Peyer's patch (tissue), 4 donors: Measurements from ENCODE around the gene TDRD7. TPM values are rescaled to one million over a fixed set of nuclear protein-coding genes. Genes with fewer than 3 reads are reported as not detected.

Experiments
- DNase-seq, 3 donors: peaks; one replicate each; pipeline ENCODE4 v3.0.0-alpha.2; 2017 to 2019
- H3K27ac ChIP-seq, 4 donors: fragments of 200-600 bp; sonication (generic); one replicate each; pipeline ENCODE4 v1.5.1; 2016 to 2019
- H3K27me3 ChIP-seq, 2 donors: fragments of 200-600 bp; sonication (generic); one replicate each; pipeline ENCODE4 v1.5.1; 2019
- H3K36me3 ChIP-seq, 3 donors: fragments of 200-600 bp; sonication (generic); one replicate each; pipeline ENCODE4 v1.5.1; 2016 to 2019
- H3K4me1 ChIP-seq, 4 donors: fragments of 200-600 bp; sonication (generic); one replicate each; pipeline ENCODE4 v1.5.1; 2016 to 2019
- H3K4me3 ChIP-seq, 4 donors: fragments of 200-600 bp; sonication (generic); 1 replicate in 3 of 4; 2 replicates in 1 of 4; pipeline ENCODE4 v1.5.1; 2016 to 2019; ENCODE audit warnings: mild to moderate bottlenecking in 1 of 4
- H3K9me3 ChIP-seq, 4 donors: fragments of 200-600 bp; sonication (generic); one replicate each; pipeline ENCODE4 v1.5.1; 2016 to 2019; ENCODE audit warnings: mild to moderate bottlenecking in 1 of 4
- POLR2A ChIP-seq, 2 donors: fragments of 450-650 bp; IDR thresholded peaks; one replicate each; pipeline ENCODE4 v1.5.1; 2017; ENCODE audit warnings: antibody characterized with exemption in 2 of 2, mild to moderate bottlenecking in 2 of 2, moderate library complexity in 2 of 2
- small RNA-seq, 2 donors: library from RNA; depleted of rRNA; stranded (forward); fragments of <200 nt; gene quantifications; one replicate each; pipeline ENCODE3, GENCODE V24; 2016
- total RNA-seq, 4 donors: library from RNA; depleted of rRNA; stranded (reverse); fragments of >200 nt; gene quantifications; one replicate each; pipeline ENCODE4 v1.1.0, GENCODE V29; 2016
- TF ChIP-seq, protein P1 (sequence below), 6 experiments: fragments of 450-650 bp in 4 of 6; fragments of 200-600 bp in 2 of 6; sonication (generic) in 1 of 6; IDR thresholded peaks; one replicate each; pipeline ENCODE4 v1.5.1; 2017 to 2019; ENCODE audit warnings: antibody characterized with exemption in 6 of 6, mild to moderate bottlenecking in 3 of 6, moderate library complexity in 1 of 6

The TDRD7 gene
- total RNA-seq, 4 donors from 2014 or later: 11.6 to 28.5 (median 22.5) TPM

DNA sequence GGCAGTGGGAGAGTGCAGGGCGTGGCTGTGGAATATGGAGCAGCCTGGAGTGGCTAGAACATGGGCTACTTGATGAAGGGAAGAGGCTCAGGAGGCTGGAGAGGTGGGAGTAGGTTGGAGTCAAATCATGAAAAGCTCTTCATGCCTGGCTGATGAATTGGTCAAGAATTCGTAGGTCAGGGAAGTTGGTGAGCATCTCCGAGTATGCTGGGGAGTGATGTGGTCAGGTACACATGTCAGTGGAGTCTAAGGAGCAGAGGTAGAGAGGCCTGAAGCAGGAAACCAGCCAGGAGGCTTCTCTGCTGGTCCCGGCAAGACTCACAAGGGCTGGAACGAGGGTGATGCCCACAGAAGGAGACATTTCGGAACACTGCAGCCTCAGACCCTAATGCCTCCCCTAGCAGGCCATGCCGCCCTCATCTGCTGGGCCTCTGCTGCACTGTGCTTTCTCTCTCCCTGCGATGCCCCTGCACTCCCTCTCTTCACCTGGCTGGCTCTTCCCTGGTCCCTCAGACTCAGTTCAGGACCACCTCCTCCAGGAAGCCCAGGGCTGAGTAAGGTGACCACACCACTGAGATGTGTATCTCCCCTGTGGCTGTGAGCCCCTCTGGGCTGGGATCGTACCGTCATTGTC lies 123.2 kb downstream of the TDRD7 start:
- Histone ChIP-seq H3K9me3 (no peaks in the 10 kb centered on the region), H3K27me3 (no peaks in the 10 kb centered on the region), H3K27ac (no peak overlapping the region), H3K36me3 (no peaks in the 10 kb centered on the region), H3K4me3 (no peak overlapping the region), H3K4me1 (peaks cover 0 to 8% (median 0%) of the 10 kb centered on the region in 4 donors)
- TF ChIP-seq POLR2A (IDR thresholded peaks at IDR 0.05): no peak
- TF ChIP-seq, protein P1, sequence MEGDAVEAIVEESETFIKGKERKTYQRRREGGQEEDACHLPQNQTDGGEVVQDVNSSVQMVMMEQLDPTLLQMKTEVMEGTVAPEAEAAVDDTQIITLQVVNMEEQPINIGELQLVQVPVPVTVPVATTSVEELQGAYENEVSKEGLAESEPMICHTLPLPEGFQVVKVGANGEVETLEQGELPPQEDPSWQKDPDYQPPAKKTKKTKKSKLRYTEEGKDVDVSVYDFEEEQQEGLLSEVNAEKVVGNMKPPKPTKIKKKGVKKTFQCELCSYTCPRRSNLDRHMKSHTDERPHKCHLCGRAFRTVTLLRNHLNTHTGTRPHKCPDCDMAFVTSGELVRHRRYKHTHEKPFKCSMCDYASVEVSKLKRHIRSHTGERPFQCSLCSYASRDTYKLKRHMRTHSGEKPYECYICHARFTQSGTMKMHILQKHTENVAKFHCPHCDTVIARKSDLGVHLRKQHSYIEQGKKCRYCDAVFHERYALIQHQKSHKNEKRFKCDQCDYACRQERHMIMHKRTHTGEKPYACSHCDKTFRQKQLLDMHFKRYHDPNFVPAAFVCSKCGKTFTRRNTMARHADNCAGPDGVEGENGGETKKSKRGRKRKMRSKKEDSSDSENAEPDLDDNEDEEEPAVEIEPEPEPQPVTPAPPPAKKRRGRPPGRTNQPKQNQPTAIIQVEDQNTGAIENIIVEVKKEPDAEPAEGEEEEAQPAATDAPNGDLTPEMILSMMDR (IDR thresholded peaks at IDR 0.05): no peak
- no peak for DNase-seq

DNA sequence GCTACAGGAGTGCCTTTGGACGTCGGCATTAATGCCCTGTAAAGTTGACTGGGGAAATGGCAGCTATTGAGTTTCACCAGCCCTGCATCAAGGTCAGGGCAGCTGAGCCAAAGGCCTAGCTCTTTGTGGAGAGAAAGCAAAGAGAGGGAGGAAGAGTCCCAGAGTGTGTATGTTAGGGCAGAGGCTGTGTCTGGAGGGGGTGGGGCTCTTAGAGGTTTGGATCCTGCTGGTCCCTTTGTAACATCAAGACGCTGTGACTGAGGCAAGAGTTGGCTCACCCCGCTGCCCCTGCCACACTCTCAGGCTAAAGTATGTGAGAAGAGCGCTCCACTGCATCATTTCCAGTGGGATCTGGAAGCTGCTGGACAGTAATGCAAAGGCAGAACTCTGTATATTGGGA lies 123.9 kb downstream of the TDRD7 start:
- Histone ChIP-seq H3K4me3 (no peak overlapping the region), H3K27me3 (no peaks in the 10 kb centered on the region), H3K36me3 (no peaks in the 10 kb centered on the region), H3K4me1 (peaks cover 0 to 8% (median 0%) of the 10 kb centered on the region in 4 donors), H3K27ac (no peak overlapping the region), H3K9me3 (no peaks in the 10 kb centered on the region)
- TF ChIP-seq, protein P1 (IDR thresholded peaks at IDR 0.05): no peak
- no peak for TF ChIP-seq POLR2A (IDR thresholded peaks at IDR 0.05)
- no peak for DNase-seq

DNA sequence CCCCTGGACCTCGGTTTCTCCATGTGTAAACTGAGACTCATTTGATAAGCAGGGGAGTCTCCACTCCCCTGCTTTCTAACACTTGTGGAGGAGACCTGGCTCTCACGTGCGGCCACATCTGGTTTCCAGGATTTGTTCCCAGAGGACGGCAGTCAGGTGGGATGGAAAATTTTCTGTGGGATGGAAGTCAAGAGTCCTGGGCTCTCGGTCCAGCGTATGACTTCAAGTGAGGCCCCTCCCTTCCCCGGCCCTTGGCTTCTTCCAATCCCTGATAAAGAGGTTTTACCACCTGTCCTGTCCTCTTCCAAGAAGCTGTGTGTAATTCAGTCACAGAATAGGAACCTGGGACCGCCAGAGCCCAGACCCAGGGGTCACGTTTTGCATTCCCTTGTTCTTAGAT lies 124.6 kb downstream of the TDRD7 start:
- Histone ChIP-seq H3K27me3 (no peaks in the 10 kb centered on the region), H3K9me3 (no peaks in the 10 kb centered on the region), H3K36me3 (no peaks in the 10 kb centered on the region), H3K4me3 (no peak overlapping the region), H3K27ac (no peak overlapping the region), H3K4me1 (peaks cover 0 to 8% (median 0%) of the 10 kb centered on the region in 4 donors)
- no peak for DNase-seq
- no peak for TF ChIP-seq POLR2A (IDR thresholded peaks at IDR 0.05)
- TF ChIP-seq, protein P1 (IDR thresholded peaks at IDR 0.05): no peak

DNA sequence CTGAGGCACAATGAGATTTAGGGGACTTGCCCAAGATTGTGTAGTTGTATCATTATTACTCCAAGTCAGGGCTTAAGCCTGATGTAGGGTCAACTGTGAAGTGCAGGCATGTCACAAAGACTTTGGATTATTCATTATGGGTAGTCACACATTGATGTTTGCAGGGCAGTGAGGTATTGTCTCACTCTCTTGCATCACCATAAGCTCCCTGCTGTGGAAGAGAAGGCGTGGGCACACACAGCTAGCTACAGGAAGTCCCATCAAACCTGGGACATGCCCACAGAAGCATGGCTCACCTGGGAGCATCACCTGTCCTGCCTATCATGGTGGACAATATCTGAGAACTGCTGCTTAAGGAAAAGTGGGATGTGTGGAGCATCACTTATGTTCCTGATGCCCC lies 131.7 kb downstream of the TDRD7 start:
- Histone ChIP-seq H3K27me3 (no peaks in the 10 kb centered on the region), H3K4me3 (no peak overlapping the region), H3K27ac (no peak overlapping the region), H3K4me1 (no peaks in the 10 kb centered on the region), H3K36me3 (no peaks in the 10 kb centered on the region), H3K9me3 (no peaks in the 10 kb centered on the region)
- DNase-seq: no peak
- no peak for TF ChIP-seq POLR2A (IDR thresholded peaks at IDR 0.05)
- TF ChIP-seq, protein P1 (IDR thresholded peaks at IDR 0.05): no peak

DNA sequence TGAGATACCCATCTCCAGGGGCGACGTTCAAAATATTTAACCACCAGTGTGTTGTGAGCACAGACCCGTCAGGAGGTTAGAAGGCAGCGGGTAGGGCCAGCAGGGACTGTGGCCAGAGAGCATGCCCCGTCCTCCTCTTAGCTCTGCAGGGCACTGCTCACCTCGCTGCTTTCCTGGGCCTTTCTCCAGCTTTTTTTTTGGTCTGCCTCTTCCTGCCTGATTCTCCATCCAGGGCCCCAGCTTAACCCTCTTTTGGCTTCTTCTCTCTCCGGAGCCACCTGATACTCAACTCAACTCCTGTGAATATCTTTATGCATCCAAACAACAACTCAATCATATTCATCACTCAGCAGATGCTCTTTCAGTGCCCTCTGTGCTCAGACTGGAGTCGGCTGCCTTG lies 133.6 kb downstream of the TDRD7 start:
- no peak for DNase-seq
- TF ChIP-seq, protein P1 (IDR thresholded peaks at IDR 0.05): no peak
- no peak for TF ChIP-seq POLR2A (IDR thresholded peaks at IDR 0.05)
- Histone ChIP-seq H3K27ac (no peak overlapping the region), H3K36me3 (no peaks in the 10 kb centered on the region), H3K4me1 (no peaks in the 10 kb centered on the region), H3K27me3 (no peaks in the 10 kb centered on the region), H3K9me3 (no peaks in the 10 kb centered on the region), H3K4me3 (no peak overlapping the region)

Small RNA genes lying within 50 kb of the gene (small RNA-seq; reads per million reads assigned to genes)
- gene MIR1302-8: 0 reads per million in 2 donors

Other genes with a start within 250 kb of the TDRD7 start
- gene CCDC180, start 104.4 kb upstream of the TDRD7 start, total RNA-seq: 10 to 100 TPM in 2 of 4 donors, 1 to 10 TPM in 2; 2.9 to 15.7 (median 8.4) TPM
- 10 to 100 TPM in 1 of 4 donors, 1 to 10 TPM in 3; 2.6 to 15.7 (median 4.9) TPM for gene TMOD1, start 89.6 kb downstream of the TDRD7 start, total RNA-seq
- gene TSTD2, start 221.3 kb downstream of the TDRD7 start, total RNA-seq: 10 to 100 TPM; 17.2 to 32.2 (median 21.8) TPM
- gene NCBP1, start 221.7 kb downstream of the TDRD7 start, total RNA-seq: 10 to 100 TPM; 26.3 to 61.1 (median 28.1) TPM